K562 (cell line): ENCODE data around the gene RINL.

Experiments used
- CBFB ChIP-seq: sonication (generic); formaldehyde crosslinking; IDR thresholded peaks from 2 replicates; pipeline ENCODE4 v1.4.0; 2020; ENCODE audit warnings: mild to moderate bottlenecking, missing genetic modification reagents
- RFX5 ChIP-seq: IDR thresholded peaks from 2 replicates; pipeline ENCODE4 v1.6.1; 2011; ENCODE audit warnings: low read depth, mild to moderate bottlenecking, improper control_type of control experiment, low read length
- TF ChIP-seq, protein P1 (sequence below), 3 experiments: IDR thresholded peaks in 2 of 3; conservative IDR thresholded peaks in 1 of 3; 2 replicates each; pipeline ENCODE4 v1.5.1; 2011 to 2012; ENCODE audit warnings: low read length in 3 of 3, mild to moderate bottlenecking in 3 of 3, control low read depth in 2 of 3, improper control_type of control experiment in 1 of 3, inconsistent platforms in 1 of 3, low read depth in 1 of 3, mixed read lengths in 1 of 3, moderate library complexity in 1 of 3; ENCODE audit not compliant: insufficient read depth in 2 of 3
- TF ChIP-seq, protein P2 (sequence below): fragments of 450-650 bp; IDR thresholded peaks from 2 replicates; pipeline ENCODE4 v1.6.1; 2016; ENCODE audit warnings: antibody characterized with exemption

DNA sequence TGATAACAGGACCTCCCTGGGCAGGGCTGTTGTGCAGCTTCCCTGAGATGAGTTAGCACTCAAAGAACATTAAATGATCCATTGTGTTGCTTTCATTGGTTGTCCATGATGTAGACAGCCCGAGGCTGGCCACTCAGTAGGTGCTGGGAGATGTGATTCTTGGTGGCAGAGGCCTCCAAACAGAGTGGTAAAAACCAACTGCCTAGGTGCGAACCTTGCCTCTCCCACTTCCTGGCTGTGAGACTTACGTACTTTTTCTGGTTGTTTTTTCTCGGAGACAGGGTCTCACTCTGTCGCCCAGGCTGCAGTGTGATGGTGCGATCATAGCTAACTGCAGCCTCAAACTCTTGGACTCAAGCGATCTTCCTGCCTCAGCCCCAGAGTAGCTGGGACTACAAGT is 46.3 kb upstream of the RINL start:
- TF ChIP-seq, protein P1, sequence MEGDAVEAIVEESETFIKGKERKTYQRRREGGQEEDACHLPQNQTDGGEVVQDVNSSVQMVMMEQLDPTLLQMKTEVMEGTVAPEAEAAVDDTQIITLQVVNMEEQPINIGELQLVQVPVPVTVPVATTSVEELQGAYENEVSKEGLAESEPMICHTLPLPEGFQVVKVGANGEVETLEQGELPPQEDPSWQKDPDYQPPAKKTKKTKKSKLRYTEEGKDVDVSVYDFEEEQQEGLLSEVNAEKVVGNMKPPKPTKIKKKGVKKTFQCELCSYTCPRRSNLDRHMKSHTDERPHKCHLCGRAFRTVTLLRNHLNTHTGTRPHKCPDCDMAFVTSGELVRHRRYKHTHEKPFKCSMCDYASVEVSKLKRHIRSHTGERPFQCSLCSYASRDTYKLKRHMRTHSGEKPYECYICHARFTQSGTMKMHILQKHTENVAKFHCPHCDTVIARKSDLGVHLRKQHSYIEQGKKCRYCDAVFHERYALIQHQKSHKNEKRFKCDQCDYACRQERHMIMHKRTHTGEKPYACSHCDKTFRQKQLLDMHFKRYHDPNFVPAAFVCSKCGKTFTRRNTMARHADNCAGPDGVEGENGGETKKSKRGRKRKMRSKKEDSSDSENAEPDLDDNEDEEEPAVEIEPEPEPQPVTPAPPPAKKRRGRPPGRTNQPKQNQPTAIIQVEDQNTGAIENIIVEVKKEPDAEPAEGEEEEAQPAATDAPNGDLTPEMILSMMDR (IDR thresholded peaks at IDR 0.05 in 2 of 3, conservative IDR thresholded peaks at IDR 0.05 in 1 of 3; ENCODE audit: insufficient read depth in 2 of 3, low read depth in 1 of 3, low read length in 3 of 3), result no peak
- TF ChIP-seq CBFB (no peak), RFX5 (no peak)
- TF ChIP-seq, protein P2, sequence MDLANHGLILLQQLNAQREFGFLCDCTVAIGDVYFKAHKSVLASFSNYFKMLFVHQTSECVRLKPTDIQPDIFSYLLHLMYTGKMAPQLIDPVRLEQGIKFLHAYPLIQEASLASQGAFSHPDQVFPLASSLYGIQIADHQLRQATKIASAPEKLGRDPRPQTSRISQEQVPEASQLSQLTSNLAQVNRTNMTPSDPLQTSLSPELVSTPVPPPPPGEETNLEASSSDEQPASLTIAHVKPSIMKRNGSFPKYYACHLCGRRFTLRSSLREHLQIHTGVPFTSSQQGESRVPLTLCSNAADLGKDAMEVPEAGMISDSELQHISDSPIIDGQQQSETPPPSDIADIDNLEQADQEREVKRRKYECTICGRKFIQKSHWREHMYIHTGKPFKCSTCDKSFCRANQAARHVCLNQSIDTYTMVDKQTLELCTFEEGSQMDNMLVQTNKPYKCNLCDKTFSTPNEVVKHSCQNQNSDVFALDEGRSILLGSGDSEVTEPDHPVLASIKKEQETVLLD, result no peak
